Measurements from ENCODE around the gene ARSI.
A peak's percentile ranks its signal among the peaks of the same experiment; 100 is the strongest.

ARSI gene

DNA sequence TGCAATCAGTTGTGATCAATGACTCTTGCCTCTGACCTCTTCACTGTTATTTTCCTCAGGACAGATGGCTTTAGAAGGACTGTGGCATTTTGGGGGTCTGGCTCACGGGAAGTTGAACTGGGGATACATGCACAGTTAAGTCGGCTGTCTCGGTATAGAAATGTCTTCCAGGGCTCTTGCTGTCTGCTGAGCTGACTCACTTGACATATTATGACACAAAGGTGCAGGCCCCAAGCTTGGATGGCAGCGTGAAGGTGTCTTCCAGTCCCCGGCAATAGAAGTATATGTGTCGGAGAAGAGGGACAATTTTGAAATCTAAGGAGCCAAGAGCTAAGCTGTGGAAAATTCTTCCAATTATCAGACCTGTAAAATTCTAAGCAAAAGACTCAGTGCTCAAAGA, 9.8 kb upstream of the ARSI start:
- H3K4me3 ChIP-seq (ENCODE audit: low read depth, low read length) = no peak overlapping the region
- H3K4me1 ChIP-seq (ENCODE audit: control insufficient read depth, insufficient read depth, low read length) = peaks cover 5% of the 10 kb centered on the region
- H3K36me3 ChIP-seq (ENCODE audit: control insufficient read depth in 2 of 2, insufficient read depth in 1 of 2, low read length in 2 of 2) = no peaks in the 10 kb centered on the region
- no peak overlapping the region for H3K27ac ChIP-seq (ENCODE audit: extremely low read depth, low read depth, low read length)
- CTCF ChIA-PET = interaction anchor here (0.7 kb wide), 1 partner anchor 621 kb away, joined by 3 read pairs; no protein-coding TSS in a partner anchor
- POLR2A ChIA-PET = no interaction called here
- no peak for TF ChIP-seq OSR2 (tag by site-specific recombination; IDR thresholded peaks at IDR 0.05)
- no peak for TF ChIP-seq ZNF560 (tag by site-specific recombination; IDR thresholded peaks at IDR 0.05; ENCODE audit: borderline replicate concordance)
- H3K9me3 ChIP-seq (ENCODE audit: control insufficient read depth, insufficient read depth, low read depth, low read length) = no peaks in the 10 kb centered on the region

DNA sequence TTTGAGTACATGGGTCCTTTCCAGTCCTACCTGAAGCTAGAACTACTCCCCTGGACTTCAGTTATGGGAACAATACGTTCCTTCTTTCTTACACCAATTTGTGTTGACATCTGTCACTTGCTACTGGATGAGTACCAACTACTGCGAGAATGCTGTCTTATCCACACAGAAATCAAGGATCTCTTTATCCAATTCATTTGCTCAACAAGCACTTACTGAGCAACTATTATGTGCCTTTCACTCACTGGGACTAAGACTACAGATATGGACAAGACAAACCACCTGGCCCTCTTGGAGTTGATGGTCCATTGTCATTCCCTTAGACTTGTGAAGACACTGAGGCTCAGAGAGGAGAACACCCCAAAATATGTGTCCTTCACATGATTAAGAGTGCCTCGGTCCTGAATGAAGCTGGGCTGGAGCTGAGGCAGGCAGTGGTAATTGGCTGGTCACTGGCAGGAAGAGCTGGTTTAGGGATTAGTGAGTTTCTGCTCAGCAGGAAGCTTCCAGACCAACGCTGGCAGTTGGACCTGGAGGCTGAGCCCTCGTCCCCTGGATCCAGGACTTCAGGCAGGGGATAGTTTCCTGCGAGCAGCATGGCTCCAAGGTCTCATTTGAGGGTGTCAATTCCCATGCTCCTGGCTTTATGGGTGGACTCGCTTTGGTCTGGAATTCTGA, 8.4 kb upstream of the ARSI start:
- POLR2A ChIA-PET = interaction anchor here (0.6 to 0.8 kb wide), 4 partner anchors 16 to 263 kb away, joined by 3 to 5 read pairs (median 4); partner anchors contain the start of gene TCOF1
- CTCF ChIA-PET = interaction anchor here (0.6 kb wide), 1 partner anchor 725 kb away, joined by 3 read pairs; no protein-coding TSS in a partner anchor
- Histone ChIP-seq H3K27ac (ENCODE audit: extremely low read depth, low read depth, low read length) (no peak overlapping the region), H3K4me3 (ENCODE audit: low read depth, low read length) (no peak overlapping the region), H3K36me3 (ENCODE audit: control insufficient read depth in 2 of 2, insufficient read depth in 1 of 2, low read length in 2 of 2) (no peaks in the 10 kb centered on the region), H3K9me3 (ENCODE audit: control insufficient read depth, insufficient read depth, low read depth, low read length) (no peaks in the 10 kb centered on the region), H3K4me1 (ENCODE audit: control insufficient read depth, insufficient read depth, low read length) (peaks cover 9% of the 10 kb centered on the region; the same call in 1 of the 2 replicates)
- TF ChIP-seq ZNF621 (tag by site-specific recombination; IDR thresholded peaks at IDR 0.05) (no peak), ZNF664 (tag by site-specific recombination; IDR thresholded peaks at IDR 0.05) (peak; percentile 93)

DNA sequence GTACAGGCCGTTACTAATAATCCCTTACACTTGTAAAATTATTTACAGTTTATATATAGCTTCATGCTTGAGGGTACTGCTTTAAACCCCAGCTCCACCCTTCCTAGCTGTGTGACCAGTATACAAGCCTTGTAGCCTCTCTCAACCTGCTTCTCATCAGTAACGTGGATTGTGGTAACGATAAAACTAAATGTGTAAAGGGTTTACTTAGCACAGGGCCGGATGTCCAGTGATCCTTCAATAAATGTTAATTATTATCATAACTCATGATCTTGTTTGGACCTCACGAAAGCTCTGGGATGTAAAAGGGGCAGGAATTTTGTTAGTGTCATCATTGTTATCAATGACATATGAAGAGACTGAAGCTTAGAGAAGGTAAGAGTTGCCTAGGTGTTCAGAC, 7.5 kb upstream of the ARSI start:
- TF ChIP-seq ZNF785 (tag by site-specific recombination; IDR thresholded peaks at IDR 0.05) = no peak
- Histone ChIP-seq H3K4me1 (ENCODE audit: control insufficient read depth, insufficient read depth, low read length) (peaks cover 10% of the 10 kb centered on the region; the same call in 1 of the 2 replicates), H3K4me3 (ENCODE audit: low read depth, low read length) (no peak overlapping the region), H3K9me3 (ENCODE audit: control insufficient read depth, insufficient read depth, low read depth, low read length) (no peaks in the 10 kb centered on the region), H3K36me3 (ENCODE audit: control insufficient read depth in 2 of 2, insufficient read depth in 1 of 2, low read length in 2 of 2) (no peaks in the 10 kb centered on the region), H3K27ac (ENCODE audit: extremely low read depth, low read depth, low read length) (no peak overlapping the region)
- CTCF ChIA-PET = interaction anchor here (0.6 to 0.7 kb wide), 3 partner anchors 40 to 724 kb away, joined by 3 read pairs; no protein-coding TSS in a partner anchor
- POLR2A ChIA-PET = interaction anchor here (0.7 kb wide), 1 partner anchor 136 kb away, joined by 3 read pairs; no protein-coding TSS in a partner anchor

DNA sequence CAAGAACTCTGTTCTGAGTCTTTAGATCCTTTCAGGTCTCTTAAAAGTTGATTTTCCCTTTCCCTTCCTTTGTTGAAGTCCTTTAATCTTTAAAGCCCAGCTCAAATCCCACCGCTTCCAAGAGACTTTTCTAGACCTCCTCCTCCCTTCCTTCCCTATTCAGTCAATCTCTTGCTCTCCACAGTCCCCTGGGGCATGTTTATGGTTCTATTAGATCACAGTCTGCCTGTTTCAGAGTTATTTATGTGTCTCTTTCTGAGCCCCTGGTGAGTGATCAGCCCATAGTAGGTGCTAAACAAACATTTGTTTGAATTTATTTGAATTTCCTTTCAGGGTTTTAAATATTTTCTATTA, 7.2 kb upstream of the ARSI start:
- H3K9me3 ChIP-seq (ENCODE audit: control insufficient read depth, insufficient read depth, low read depth, low read length) = no peaks in the 10 kb centered on the region
- no peak overlapping the region for H3K4me3 ChIP-seq (ENCODE audit: low read depth, low read length)
- CTCF ChIA-PET = interaction anchor here (0.6 to 0.7 kb wide), 2 partner anchors 37 to 40 kb away, joined by 3 to 7 read pairs; no protein-coding TSS in a partner anchor
- peaks cover 10% of the 10 kb centered on the region; the same call in 1 of the 2 replicates for H3K4me1 ChIP-seq (ENCODE audit: control insufficient read depth, insufficient read depth, low read length)
- H3K36me3 ChIP-seq (ENCODE audit: control insufficient read depth in 2 of 2, insufficient read depth in 1 of 2, low read length in 2 of 2) = no peaks in the 10 kb centered on the region
- H3K27ac ChIP-seq (ENCODE audit: extremely low read depth, low read depth, low read length) = no peak overlapping the region
- TF ChIP-seq ZBTB17 (tag by site-specific recombination; IDR thresholded peaks at IDR 0.05) (0 out of 2 replicates have a peak, but pooled peaks have one; percentile 38), ZNF600 (tag by site-specific recombination; IDR thresholded peaks at IDR 0.05) (no peak), ZNF664 (tag by site-specific recombination; IDR thresholded peaks at IDR 0.05) (peak; percentile 38; the same call in 1 of the 2 replicates), ZNF768 (tag by site-specific recombination; IDR thresholded peaks at IDR 0.05) (no peak), ZIC2 (tag by site-specific recombination; IDR thresholded peaks at IDR 0.05) (peak; percentile 24), ZNF514 (tag by site-specific recombination; IDR thresholded peaks at IDR 0.05) (no peak)
- TF ChIP-seq, protein P1, sequence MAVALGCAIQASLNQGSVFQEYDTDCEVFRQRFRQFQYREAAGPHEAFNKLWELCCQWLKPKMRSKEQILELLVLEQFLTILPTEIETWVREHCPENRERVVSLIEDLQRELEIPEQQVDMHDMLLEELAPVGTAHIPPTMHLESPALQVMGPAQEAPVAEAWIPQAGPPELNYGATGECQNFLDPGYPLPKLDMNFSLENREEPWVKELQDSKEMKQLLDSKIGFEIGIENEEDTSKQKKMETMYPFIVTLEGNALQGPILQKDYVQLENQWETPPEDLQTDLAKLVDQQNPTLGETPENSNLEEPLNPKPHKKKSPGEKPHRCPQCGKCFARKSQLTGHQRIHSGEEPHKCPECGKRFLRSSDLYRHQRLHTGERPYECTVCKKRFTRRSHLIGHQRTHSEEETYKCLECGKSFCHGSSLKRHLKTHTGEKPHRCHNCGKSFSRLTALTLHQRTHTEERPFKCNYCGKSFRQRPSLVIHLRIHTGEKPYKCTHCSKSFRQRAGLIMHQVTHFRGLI (tag by site-specific recombination; IDR thresholded peaks at IDR 0.05) = no peak
- POLR2A ChIA-PET = no interaction called here

All from HEK293 (cell line).